Kasumi-1 (cell line): ENCODE data around the gene NFKBIL1.

Experiments used
- DNase-seq, 2 experiments: peaks; one replicate each; lab custom pipeline; 2025; lab: John Stamatoyannopoulos, UW

Gene NFKBIL1

DNA sequence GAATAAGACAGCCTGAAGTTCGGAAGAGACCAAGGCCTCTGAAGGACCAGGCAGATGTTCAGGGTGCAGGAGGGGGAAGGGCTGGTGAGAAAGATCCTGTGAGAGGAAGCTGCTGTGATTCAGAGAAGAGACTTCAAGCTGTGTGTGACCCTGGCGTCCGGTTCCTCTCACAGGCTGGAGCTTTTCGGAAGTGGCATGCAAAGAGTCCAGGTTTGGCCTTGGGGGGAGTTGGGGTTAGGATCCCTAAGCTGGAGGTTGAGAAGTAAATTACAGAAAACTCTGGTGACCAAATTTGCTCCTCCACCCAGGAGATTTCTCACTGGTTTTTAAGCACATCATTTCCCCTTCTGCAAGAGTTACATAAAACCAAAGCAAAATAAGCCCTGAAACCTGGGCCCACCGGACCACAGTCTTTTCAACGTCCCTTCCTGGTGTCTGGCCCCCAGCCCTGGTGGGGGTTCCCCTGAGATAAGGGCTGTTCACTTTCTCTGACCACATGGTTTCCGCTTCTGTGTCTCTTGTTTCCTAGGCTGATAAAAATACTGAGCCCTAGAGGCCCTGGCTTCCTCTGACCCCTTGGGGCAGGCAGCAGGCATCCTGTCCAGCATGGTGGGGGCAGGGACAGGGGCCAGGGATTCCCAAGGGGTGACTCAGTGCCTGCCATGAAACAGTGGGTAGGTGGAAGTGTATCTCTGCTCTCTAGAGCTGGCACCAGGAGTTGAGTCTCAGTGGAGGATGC is 12.7 kb downstream of the NFKBIL1 start:
- DNase-seq: peak; percentile 98

DNA sequence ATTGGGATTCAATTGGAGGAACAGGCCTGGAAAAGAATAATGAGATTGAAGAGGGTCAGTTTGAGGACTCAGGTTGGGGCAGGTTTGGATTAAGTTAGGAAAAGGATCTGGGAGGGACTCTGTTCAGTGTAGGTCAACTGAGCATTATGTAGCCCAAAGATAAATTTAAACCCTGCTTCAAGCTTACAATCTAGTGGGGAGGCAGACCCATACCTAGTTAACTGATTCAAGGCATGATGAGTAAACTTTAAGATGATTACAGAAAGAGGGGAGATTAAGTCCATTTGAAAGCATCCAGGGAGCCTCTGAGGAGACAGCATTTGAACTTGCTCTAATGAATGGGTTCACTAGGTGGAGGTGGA is 13.3 kb downstream of the NFKBIL1 start:
- DNase-seq: peak; percentile 54 to 65

DNA sequence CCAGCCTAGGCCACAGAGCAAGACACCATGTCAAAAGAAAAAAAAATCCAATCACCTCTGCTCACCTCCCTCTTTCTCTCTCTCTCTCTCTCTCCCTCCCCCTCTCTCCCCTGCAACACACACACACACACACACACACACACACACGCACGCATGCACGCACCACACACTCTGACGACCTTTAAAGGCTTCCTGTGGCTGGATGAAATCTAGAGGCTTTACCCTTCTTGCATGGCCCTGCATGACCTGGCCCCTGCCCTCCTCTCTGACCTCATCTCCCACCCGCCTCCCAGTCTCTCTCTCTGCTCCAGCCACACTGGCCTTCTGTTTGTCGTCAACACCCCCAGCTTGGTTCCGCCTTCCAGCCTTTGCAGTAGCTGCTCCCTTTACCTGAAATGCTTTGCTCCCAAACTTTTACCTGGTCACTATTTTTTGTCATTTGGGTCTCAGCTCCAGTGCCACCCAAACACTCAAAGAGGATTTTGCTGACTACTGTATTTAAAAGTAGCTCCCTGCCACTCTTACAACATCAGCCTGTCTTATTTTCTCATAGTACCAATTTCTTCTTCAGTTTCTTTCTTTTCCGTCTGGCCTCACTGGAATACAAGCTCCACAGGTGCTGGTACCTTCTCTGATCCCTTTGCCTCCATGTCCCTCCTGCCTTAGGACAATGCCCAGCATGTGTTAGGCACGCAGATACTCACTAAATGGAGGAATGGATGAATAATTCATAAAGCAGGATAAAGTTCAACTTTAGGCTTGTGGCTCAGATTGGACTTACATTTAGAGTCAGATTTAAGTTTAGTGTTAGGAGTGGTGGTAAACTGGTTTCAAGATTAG is 20.3 kb downstream of the NFKBIL1 start:
- no peak for DNase-seq

DNA sequence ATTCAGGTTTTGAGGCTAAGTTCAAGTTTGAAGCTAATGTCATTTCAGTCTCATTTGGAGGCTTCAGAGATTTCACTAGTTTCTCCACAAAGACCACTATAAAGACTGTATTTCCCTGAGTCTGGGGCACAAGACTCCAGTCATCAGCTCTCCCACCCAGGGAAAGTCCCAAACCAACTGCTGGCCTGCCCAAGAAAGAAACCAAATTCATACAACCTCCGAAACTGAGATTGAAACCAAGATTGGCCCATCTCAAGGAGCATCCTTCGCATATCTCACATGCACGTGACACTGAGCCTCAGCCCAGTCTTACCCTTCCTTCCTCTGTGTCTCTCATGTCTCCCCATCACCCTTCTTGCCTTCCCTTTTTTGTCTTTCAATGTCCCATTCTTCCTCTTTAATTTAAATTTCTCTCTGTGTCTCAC is 21.1 kb downstream of the NFKBIL1 start:
- DNase-seq: no peak

DNA sequence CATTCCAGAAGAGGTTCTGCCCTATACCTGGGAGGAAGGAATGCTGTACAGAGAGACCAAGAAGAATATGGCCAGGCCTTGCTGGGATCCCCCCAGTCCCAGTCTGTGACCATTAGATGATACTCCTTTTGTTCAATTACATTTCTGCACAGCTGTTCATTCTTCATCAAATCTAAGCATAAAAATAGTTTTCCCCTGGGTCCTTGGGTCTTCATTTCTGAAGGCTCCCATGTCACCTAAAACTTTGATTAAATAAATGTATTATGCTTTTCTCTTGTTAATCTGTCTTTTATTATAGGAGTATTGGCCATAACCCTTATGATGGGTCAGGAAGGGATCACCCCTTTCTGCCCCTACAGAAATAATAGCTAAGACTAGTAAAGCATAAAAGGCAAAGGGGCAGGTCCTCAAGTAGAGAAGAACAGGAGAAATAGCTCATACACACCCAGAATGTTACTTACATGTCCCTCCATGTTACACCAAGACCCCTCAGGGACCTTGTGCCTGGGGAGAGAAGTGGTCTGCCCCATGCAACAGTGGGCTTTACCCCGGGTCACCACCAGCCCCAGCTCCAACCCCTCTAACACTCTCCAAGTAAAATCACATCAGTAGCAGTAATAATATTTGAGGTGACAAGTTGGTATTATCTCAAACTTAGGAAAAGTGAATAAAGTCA is 22.6 kb downstream of the NFKBIL1 start:
- no peak for DNase-seq

DNA sequence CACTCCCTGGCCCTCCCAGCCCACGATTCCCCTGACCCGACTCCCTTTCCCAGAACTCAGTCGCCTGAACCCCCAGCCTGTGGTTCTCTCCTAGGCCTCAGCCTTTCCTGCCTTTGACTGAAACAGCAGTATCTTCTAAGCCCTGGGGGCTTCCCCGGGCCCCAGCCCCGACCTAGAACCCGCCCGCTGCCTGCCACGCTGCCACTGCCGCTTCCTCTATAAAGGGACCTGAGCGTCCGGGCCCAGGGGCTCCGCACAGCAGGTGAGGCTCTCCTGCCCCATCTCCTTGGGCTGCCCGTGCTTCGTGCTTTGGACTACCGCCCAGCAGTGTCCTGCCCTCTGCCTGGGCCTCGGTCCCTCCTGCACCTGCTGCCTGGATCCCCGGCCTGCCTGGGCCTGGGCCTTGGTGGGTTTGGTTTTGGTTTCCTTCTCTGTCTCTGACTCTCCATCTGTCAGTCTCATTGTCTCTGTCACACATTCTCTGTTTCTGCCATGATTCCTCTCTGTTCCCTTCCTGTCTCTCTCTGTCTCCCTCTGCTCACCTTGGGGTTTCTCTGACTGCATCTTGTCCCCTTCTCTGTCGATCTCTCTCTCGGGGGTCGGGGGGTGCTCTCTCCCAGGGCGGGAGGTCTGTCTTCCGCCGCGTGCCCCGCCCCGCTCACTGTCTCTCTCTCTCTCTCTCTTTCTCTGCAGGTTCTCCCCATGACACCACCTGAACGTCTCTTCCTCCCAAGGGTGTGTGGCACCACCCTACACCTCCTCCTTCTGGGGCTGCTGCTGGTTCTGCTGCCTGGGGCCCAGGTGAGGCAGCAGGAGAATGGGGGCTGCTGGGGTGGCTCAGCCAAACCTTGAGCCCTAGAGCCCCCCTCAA is 24.9 kb downstream of the NFKBIL1 start, which contains the start of gene LTA:
TSS of gene LTA (plus strand) at position 249 of the 871 bp plus-strand sequence. CDS start at position 703, 454 bp downstream.
- no peak for DNase-seq

DNA sequence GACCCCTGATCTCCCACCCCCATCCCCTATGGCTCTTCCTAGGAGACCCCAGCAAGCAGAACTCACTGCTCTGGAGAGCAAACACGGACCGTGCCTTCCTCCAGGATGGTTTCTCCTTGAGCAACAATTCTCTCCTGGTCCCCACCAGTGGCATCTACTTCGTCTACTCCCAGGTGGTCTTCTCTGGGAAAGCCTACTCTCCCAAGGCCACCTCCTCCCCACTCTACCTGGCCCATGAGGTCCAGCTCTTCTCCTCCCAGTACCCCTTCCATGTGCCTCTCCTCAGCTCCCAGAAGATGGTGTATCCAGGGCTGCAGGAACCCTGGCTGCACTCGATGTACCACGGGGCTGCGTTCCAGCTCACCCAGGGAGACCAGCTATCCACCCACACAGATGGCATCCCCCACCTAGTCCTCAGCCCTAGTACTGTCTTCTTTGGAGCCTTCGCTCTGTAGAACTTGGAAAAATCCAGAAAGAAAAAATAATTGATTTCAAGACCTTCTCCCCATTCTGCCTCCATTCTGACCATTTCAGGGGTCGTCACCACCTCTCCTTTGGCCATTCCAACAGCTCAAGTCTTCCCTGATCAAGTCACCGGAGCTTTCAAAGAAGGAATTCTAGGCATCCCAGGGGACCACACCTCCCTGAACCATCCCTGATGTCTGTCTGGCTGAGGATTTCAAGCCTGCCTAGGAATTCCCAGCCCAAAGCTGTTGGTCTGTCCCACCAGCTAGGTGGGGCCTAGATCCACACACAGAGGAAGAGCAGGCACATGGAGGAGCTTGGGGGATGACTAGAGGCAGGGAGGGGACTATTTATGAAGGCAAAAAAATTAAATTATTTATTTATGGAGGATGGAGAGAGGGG is 26.1 kb downstream of the NFKBIL1 start:
- no peak for DNase-seq

DNA sequence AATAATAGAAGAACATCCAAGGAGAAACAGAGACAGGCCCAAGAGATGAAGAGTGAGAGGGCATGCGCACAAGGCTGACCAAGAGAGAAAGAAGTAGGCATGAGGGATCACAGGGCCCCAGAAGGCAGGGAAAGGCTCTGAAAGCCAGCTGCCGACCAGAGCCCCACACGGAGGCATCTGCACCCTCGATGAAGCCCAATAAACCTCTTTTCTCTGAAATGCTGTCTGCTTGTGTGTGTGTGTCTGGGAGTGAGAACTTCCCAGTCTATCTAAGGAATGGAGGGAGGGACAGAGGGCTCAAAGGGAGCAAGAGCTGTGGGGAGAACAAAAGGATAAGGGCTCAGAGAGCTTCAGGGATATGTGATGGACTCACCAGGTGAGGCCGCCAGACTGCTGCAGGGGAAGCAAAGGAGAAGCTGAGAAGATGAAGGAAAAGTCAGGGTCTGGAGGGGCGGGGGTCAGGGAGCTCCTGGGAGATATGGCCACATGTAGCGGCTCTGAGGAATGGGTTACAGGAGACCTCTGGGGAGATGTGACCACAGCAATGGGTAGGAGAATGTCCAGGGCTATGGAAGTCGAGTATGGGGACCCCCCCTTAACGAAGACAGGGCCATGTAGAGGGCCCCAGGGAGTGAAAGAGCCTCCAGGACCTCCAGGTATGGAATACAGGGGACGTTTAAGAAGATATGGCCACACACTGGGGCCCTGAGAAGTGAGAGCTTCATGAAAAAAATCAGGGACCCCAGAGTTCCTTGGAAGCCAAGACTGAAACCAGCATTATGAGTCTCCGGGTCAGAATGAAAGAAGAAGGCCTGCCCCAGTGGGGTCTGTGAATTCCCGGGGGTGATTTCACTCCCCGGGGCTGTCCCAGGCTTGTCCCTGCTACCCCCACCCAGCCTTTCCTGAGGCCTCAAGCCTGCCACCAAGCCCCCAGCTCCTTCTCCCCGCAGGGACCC is 27.0 kb downstream of the NFKBIL1 start:
- DNase-seq: no peak

DNA sequence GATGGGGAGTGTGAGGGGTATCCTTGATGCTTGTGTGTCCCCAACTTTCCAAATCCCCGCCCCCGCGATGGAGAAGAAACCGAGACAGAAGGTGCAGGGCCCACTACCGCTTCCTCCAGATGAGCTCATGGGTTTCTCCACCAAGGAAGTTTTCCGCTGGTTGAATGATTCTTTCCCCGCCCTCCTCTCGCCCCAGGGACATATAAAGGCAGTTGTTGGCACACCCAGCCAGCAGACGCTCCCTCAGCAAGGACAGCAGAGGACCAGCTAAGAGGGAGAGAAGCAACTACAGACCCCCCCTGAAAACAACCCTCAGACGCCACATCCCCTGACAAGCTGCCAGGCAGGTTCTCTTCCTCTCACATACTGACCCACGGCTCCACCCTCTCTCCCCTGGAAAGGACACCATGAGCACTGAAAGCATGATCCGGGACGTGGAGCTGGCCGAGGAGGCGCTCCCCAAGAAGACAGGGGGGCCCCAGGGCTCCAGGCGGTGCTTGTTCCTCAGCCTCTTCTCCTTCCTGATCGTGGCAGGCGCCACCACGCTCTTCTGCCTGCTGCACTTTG is 28.0 kb downstream of the NFKBIL1 start, which contains the start of gene TNF:
TSS of gene TNF (plus strand) at position 231 of the 567 bp plus-strand sequence. CDS start at position 408, 177 bp downstream.
- peak; percentile 59 to 63 for DNase-seq

DNA sequence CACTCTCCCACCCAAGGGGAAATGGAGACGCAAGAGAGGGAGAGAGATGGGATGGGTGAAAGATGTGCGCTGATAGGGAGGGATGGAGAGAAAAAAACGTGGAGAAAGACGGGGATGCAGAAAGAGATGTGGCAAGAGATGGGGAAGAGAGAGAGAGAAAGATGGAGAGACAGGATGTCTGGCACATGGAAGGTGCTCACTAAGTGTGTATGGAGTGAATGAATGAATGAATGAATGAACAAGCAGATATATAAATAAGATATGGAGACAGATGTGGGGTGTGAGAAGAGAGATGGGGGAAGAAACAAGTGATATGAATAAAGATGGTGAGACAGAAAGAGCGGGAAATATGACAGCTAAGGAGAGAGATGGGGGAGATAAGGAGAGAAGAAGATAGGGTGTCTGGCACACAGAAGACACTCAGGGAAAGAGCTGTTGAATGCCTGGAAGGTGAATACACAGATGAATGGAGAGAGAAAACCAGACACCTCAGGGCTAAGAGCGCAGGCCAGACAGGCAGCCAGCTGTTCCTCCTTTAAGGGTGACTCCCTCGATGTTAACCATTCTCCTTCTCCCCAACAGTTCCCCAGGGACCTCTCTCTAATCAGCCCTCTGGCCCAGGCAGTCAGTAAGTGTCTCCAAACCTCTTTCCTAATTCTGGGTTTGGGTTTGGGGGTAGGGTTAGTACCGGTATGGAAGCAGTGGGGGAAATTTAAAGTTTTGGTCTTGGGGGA is 28.7 kb downstream of the NFKBIL1 start:
- no peak for DNase-seq

DNA sequence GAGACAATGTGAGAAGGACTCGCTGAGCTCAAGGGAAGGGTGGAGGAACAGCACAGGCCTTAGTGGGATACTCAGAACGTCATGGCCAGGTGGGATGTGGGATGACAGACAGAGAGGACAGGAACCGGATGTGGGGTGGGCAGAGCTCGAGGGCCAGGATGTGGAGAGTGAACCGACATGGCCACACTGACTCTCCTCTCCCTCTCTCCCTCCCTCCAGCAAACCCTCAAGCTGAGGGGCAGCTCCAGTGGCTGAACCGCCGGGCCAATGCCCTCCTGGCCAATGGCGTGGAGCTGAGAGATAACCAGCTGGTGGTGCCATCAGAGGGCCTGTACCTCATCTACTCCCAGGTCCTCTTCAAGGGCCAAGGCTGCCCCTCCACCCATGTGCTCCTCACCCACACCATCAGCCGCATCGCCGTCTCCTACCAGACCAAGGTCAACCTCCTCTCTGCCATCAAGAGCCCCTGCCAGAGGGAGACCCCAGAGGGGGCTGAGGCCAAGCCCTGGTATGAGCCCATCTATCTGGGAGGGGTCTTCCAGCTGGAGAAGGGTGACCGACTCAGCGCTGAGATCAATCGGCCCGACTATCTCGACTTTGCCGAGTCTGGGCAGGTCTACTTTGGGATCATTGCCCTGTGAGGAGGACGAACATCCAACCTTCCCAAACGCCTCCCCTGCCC is 29.6 kb downstream of the NFKBIL1 start:
- DNase-seq: no peak

DNA sequence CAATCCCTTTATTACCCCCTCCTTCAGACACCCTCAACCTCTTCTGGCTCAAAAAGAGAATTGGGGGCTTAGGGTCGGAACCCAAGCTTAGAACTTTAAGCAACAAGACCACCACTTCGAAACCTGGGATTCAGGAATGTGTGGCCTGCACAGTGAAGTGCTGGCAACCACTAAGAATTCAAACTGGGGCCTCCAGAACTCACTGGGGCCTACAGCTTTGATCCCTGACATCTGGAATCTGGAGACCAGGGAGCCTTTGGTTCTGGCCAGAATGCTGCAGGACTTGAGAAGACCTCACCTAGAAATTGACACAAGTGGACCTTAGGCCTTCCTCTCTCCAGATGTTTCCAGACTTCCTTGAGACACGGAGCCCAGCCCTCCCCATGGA is 30.2 kb downstream of the NFKBIL1 start:
- DNase-seq: no peak

DNA sequence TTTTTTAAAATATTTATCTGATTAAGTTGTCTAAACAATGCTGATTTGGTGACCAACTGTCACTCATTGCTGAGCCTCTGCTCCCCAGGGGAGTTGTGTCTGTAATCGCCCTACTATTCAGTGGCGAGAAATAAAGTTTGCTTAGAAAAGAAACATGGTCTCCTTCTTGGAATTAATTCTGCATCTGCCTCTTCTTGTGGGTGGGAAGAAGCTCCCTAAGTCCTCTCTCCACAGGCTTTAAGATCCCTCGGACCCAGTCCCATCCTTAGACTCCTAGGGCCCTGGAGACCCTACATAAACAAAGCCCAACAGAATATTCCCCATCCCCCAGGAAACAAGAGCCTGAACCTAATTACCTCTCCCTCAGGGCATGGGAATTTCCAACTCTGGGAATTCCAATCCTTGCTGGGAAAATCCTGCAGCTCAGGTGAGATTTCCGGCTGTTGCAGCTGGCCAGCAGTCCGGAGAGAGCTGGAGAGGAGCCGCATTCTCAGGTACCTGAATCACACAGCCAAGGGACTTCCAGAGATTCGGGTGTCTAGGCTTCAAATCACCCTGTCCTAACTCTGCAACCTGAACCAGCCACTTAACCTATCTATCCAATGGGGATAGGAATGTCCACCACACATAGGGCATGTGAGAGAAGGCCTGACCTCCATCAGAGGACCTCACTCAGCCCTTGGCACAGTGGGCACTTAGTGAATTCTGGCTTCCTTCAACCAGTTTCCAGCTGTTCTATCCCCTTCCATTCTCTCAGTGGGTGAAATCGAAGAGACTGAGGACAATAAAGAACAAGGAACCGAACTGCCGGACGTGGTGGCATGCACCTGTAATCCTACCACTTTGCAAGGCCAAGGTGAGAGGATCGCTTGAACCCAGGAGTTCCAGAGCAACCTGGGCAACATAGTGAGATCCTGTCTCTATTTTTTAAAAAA is 31.0 kb downstream of the NFKBIL1 start:
- DNase-seq: no peak

DNA sequence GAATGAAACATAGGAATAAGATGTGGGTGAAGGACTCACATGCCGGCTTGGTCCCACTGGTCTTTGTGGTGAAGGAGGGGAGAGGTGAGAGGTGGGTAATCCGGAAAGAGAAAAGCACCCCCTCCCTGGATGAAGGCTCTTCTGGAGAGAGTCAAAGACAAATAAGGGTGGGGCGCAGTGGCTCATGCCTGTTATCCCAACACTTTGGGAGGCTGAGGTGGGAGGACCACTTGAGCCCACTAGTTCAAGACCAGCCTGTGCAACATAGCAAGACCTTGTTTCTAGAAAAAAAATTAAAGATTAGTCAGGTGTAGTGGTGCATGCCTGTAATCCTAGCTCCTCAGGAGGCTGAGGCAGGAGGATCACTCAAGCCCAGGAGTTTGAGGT is 31.7 kb downstream of the NFKBIL1 start:
- no peak for DNase-seq

DNA sequence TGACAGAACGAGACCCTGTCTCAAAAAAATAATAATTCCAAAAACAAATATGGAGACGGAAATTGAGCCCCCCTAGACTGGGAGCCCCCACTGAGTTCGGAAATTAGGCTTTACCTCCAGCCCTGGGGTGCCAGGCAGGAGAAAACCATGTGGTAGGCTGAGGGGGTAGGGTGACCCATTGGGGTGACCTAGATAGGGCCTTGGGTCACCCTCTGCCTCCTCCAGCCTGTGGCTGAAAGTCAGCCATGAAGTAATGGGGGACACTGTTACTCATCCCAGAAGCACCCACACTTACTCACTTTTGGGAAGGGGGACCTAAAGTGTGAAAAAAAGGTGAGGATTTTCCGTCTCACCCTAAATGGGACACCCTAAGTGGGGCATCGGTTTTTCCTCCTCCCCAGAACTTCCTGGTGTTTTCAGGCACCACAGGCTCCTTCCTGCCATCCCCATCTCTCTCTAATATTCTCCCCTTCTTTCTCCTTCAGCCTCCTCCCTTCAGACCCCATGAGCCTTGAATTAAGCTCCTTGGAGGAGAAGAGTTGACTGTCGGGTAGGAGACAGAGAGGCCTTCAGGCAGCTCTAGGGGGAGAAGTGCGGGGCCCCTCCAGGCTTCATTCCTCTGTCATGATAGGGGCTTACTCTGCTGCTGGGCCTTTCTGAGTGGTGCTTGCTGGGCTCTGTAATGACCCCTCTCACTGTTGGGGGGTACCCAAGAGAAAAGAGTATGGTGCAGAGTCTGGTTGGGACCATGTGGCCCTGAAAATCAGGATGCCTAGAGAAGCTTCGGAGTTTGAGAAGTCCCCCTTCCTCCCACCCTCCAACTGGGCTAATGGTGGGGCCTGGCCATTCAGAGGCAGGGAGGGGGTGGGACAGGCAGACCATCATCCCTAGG is 32.4 kb downstream of the NFKBIL1 start:
- DNase-seq: no peak

DNA sequence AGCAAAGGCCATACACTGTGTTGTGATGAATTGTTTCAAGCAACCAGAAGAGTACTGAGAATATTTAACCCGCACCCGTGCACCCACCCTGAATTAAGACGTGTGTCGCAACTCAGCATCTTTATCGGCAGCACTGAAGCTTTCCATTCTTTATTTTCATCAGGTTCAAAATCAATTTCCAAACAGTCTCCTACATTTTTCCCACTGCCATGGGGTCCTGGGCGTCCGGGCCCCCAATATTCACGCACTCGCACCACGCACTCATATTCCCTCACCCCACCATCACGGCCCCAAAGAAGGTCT is 33.0 kb downstream of the NFKBIL1 start:
- DNase-seq: no peak
